ENCODE measurements around the gene LRCH1.

Gene LRCH1

GRCh38 chr13:46519182-46519581 is 33.8 kb upstream of the LRCH1 start:
- FAIRE-seq (no peak), DNase-seq (ENCODE audit: insufficient read length, low spot score) (no peak)
- TF ChIP-seq CTCF (IDR thresholded peaks at IDR 0.05; ENCODE audit: insufficient read depth, missing control alignments), result no peak

- FAIRE-seq (no peak), DNase-seq (ENCODE audit: insufficient read length, low spot score) (no peak)
- no peak for TF ChIP-seq CTCF (IDR thresholded peaks at IDR 0.05; ENCODE audit: insufficient read depth, missing control alignments)
Measured at GRCh38 chr13:46520166-46520565, 32.8 kb upstream of the LRCH1 start.

DNA sequence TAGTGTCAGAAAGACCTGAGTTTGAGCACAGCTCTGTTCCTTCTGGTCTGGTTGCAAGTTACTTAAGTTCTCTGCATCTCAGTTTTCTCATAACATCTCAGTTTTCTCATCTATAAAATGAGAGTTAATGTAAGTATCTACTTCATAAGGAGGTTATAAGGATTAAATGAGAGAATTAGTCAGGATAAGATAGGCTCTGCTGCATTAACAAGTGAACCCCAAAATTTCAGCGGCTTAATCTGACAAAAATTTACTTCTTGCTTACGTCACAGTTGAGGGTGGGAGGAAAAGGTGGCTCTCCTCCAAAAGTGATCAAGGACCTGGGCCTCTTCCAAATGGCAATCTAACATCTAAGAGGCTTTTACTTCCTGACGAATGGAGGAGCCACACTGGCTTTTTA is 31.5 kb upstream of the LRCH1 start:
- FAIRE-seq (no peak), DNase-seq (ENCODE audit: insufficient read length, low spot score) (no peak)
- no peak for TF ChIP-seq CTCF (IDR thresholded peaks at IDR 0.05; ENCODE audit: insufficient read depth, missing control alignments)

DNA sequence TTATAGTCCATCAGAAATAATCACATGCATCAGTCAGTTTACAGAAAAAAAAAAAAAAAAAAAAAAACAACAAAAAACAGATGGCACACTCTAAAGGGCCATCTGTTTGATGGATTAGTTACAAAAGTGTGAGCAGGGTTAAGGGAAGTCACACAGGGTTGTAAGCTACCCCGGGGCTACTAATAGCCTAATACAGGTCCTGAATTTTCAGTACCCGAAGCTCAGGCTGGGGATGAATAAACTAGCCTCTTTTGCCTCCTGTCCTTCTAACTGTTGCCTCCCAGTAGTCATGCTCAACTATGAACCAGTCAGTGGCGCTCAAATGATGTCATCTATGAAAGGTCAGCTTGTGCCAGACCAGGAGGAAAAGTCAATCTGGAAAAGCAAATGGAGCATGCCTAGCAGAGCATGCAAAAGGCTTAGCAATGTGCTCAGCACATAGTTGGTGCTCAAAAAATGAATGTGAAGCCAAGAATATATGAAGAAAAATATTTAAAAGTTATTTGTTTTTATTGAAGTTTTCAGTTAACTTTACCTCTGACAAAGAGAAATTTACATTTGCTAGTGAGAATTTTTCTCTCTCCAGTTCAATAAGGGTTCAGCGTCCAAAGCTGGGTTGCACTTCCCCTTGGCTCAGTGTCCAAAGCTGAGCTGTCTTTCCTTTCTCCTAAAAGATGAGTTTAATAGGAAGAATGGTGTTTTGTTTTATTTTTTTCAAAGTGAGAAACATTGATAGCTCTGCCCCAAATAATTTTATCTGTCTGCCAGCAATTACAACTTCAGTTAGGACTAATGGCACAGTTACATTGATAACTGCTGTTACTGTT is 30.8 kb upstream of the LRCH1 start:
- DNase-seq (ENCODE audit: insufficient read length, low spot score), result no peak
- no peak for TF ChIP-seq CTCF (IDR thresholded peaks at IDR 0.05; ENCODE audit: insufficient read depth, missing control alignments)
- no peak for FAIRE-seq

- FAIRE-seq (no peak), DNase-seq (ENCODE audit: insufficient read length, low spot score) (no peak)
- no peak for TF ChIP-seq CTCF (IDR thresholded peaks at IDR 0.05; ENCODE audit: insufficient read depth, missing control alignments)
Measured at GRCh38 chr13:46522748-46523030, 30.3 kb upstream of the LRCH1 start.

DNA sequence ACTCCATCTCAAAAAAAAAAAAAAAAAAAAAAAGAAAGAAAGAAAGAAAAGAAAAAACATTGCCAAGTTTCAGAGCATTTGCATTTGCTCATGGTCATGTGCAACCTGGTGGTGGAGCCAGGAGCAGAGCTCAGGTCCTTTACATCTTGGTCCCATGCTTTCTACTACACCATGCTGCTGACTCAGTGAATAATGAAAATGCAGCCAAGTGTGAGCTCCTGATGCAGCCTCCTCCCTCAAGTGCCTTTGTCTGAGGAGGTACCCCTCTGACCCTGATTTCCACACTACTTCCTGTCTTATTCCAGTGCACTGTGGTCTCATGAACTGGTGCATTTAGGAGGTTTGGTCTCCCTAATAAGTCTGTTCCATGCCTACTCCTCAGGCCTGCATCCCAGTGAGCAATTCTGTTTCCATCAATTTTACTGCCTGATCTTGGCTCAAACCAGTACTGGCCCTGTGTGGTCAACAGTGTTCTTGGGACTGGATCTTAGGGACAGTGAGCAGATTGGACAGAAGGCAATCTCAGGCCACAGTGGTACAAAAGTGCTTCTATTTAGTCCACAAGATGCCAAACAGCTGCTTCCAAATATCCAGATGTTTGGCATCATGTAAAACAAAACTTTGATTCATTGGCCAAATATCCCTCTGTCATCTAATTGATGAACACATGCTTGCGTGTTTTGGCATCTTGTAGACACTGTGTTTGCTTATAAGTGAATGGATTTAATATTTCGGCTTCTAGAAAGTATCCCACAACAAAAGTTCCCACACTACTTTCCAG is 28.8 kb upstream of the LRCH1 start:
- DNase-seq (ENCODE audit: insufficient read length, low spot score) (no peak), FAIRE-seq (no peak)

More for the DNA sequence above, 28.8 kb upstream of the LRCH1 start:
- TF ChIP-seq CTCF (IDR thresholded peaks at IDR 0.05; ENCODE audit: insufficient read depth, missing control alignments), result no peak
